ENCODE measurements around the gene NMRK1.

Gene NMRK1

GRCh38 chr9:75054368-75055001, 33.5 kb downstream of the NMRK1 start:
- no peak for DNase-seq

- DNase-seq = no peak
These were observed 34.1 kb downstream of the NMRK1 start for GRCh38 chr9:75053869-75054268.

DNA sequence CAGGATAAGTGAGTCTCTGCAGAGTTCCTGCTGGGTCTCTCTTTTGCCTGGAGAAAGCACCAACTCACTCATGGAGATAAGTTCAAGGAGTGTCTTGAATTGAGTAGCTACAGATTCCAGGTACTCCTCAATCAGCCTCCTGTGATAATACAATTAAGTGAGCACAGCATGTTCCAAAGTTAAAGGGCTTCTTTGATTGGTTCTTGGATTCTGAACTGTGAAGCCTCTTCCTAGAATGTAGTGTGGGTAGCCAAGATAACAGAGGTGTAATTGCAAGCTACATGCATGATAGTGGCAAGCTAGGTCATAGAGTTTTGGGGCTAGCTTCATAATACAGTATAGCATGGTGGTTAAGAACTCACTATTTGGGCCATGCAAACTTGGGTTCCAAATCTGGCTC, 36.7 kb downstream of the NMRK1 start:
- DNase-seq = no peak

DNA sequence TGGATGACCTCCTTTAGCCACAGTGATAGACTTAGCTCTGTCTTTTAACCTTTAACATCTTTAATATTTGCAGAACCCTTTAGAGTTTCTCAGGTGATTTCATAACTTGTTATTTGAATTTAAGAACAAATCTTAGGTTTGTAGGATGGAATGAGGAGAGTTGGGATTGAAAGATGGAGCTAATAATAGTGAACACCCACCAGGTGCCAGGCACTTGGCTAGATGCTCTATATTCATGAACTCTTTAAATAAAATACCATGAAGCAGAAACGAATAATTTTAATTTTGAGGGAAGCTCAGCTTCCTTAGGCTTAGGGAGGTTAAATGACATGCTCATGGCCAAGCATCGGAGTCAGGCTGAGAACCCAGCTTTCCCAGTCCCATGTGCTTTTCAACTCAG, 40.4 kb downstream of the NMRK1 start:
- no peak for DNase-seq

DNA sequence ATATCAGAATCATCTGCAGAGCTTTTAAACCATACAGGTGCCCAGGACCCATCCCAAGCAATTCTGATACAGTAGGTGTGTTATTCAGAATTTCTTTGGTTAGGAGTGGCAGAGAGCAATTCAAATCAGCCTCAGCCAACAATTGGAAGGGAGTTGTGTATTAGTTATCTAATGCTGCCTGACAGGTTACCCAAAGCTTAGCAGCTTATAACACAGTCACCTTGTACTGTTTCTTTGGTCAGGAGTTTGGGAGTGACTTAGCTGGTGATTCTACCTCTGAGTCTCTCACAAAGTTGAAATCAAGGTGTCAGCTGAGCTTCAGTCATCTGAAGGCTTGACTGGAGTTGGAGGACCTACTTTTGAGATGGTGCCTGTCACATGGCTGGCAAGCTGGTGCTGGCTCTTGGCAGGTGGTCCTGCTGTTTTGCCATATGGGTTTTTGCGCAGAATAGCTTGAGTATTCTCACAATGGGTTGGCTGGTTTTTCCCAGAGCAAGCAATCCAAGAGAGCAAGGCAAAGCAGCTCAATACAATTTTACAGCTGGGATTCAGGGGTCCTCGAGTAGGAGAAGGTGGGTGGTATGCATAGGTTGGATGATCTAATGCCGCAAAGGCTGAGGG, 41.1 kb downstream of the NMRK1 start:
- DNase-seq = no peak

- DNase-seq = no peak
These were observed 46.9 kb downstream of the NMRK1 start for GRCh38 chr9:75041041-75041440.

DNA sequence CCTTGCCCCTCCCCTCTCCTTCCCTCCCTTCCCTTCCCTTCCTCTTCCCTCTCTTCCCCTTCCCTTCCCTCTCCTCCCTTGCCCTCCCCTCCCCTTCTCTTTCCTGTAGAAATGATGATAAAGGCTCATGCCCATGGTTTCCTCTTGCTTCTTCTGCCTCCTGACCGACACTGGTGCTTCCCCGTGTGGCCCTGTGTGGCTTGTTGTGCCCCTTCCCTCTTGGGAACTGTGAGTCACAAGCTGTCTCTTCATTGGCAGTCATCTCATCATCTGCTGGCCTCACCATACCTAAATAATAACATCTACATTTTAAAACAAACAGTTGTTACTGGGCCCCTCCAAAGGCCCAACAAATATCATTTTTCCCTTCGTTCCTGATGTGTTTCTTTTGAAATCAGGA, 48.2 kb downstream of the NMRK1 start:
- DNase-seq = no peak

- no peak for DNase-seq
These were observed 48.9 kb downstream of the NMRK1 start for GRCh38 chr9:75039009-75039408.

GRCh38 chr9:75036793-75037192, 51.2 kb downstream of the NMRK1 start:
- no peak for DNase-seq

- DNase-seq = no peak
These were observed 54.0 kb downstream of the NMRK1 start for GRCh38 chr9:75033791-75034473.

DNA sequence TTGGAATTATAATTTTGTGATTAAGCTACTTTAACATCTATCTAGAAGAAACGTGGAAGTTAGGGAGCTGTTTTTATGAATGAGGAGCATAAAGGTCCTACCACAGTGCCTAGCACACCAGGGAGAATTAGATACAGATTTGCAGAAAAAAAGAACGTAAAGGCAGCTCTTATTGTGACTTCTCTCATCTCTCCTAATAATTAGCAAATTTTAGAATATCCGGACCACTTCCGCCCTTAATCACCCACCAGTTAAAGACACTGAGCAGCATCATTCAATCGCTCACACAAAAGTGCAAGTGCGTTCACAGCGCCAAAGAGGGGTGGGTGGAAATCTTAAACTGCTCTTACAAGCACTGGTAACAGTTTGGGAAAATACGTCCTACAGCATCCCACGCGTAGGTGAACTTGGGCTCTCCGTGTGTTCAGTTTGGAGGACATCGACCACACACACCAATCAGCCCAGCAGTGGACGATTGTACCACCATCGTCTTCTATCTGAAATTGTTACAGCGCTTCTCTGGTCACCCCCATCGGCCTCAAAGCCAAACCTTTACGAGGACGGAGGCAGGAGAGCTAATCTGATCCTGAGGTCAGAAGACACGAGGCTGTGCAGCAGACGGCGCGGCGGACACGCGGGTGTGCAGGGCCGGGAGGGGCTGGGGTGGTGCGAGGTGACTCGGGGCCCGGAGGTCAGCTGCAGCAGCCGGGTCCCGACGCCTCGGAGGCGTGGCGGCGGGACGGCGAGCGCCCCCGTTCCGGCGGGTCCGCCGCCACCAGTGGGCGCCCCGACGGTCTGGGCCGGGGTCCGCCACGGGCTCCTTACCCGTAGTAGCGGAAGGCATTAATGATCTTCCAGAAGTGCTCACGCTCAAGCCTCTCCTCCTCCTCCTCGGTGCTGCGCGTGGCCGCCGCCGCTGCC, 60.5 kb downstream of the NMRK1 start:
- peak; percentile 32 for DNase-seq

DNA sequence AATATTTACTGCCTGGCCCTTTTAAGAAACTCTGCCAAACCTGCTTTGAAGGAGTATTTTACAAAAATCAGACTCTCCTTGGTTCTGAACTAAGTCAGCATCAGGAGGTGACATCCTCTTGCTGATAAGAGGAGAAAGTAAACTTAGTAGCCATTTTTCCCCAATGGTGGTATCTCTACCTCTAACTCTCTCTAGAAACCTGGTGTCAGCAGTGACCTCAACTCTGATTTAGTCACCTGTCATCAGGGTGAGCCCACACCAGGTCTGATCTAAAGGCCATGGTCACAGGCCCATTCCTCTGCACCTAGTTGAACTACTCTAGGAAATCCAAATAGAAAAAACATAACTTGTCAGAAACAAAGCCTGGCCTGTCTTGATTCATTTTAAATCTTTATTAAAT, 64.1 kb downstream of the NMRK1 start:
- DNase-seq = no peak

DNA sequence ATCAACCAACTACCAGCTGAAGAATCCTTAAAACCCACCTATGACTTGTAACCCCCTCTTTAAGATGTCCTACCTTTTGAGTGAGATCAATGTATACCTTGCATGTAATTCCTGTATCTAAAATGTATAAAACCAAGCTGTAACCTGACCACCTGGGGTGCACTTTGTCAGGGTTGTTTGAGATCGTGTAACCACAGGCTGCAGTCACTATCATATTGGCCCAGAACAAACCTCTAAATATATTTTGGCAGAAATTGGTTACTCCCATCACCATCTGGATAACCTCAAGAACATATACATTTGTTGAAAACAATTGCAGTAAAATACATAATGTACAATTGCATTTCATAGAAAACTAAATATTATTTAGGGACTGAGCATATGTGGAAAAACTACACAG, 68.3 kb downstream of the NMRK1 start:
- DNase-seq = no peak

- no peak for DNase-seq
These were observed 68.9 kb downstream of the NMRK1 start for GRCh38 chr9:75019022-75019421.

GRCh38 chr9:75017378-75017777, 70.6 kb downstream of the NMRK1 start:
- no peak for DNase-seq

DNA sequence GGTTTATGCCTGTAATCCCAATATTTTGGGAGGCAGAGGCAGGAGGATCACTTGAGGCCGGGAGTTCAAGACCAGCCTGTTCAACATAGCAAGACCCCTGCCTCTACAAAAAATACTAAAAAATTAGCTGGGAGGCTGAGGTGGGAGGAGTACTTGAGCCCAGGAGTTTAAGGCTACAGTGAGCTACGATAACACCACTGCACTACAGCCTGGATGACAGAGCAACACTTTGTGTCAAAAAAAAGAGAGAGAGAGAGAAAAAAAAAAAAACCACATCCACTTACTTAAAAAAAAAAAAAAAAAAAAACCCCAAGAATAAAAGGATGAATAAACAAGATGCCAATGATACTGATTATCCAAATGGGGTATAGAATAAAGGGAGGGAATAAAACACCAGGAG, 74.2 kb downstream of the NMRK1 start:
- DNase-seq = no peak

Measured in central memory CD4-positive, alpha-beta T cell (primary cell).